Large intestine (tissue), 12 donors: ENCODE measurements around the gene NUTM2A. TPM values are rescaled to one million over a fixed set of nuclear protein-coding genes. Genes with fewer than 3 reads are reported as not detected.
"Not testable (repeated sequence)": the region's sequence is repeated elsewhere in the genome, so short reads cannot be mapped to it uniquely, and the experiment has no call there.

Experiments used
- DNase-seq, 2 donors: peaks; one replicate each; pipeline versions ENCODE4 v3.0.0 to v3.0.0-alpha.2; 2013
- H3K27ac ChIP-seq: one replicate; pipeline ENCODE4 v1.5.1; 2013; ENCODE audit warnings: low read length
- H3K27me3 ChIP-seq: 2 replicates; pipeline ENCODE4 v1.6.1; 2013; ENCODE audit warnings: low read length; ENCODE audit not compliant: control insufficient read depth, insufficient read depth
- H3K36me3 ChIP-seq: 2 replicates; pipeline ENCODE4 v1.6.1; 2013; ENCODE audit warnings: low read length; ENCODE audit not compliant: control insufficient read depth, insufficient read depth
- H3K4me1 ChIP-seq: one replicate; pipeline ENCODE4 v1.6.1; 2013; ENCODE audit warnings: low read length; ENCODE audit not compliant: control insufficient read depth, insufficient read depth
- H3K4me3 ChIP-seq: one replicate; pipeline ENCODE4 v1.5.1; 2013; ENCODE audit warnings: low read length
- H3K9me3 ChIP-seq: one replicate; pipeline ENCODE4 v1.6.1; 2013; ENCODE audit warnings: mild to moderate bottlenecking, low read depth, low read length, moderate library complexity; ENCODE audit not compliant: control insufficient read depth
- WGBS: methylation state at CpG from one replicate; pipeline ENCODE4 v1.1.5; 2013; ENCODE audit warnings: low lambda C conversion rate; ENCODE audit not compliant: insufficient coverage; 5-methylcytosine and 5-hydroxymethylcytosine counted together
- long read RNA-seq, 11 donors: transcript quantifications; one replicate each; lab custom pipeline, GENCODE V29; 2026
- polyA plus RNA-seq: library from polyadenylated mRNA; unstranded; fragments of 120-200 nt; gene quantifications from one replicate; pipeline ENCODE4 v1.2.1, GENCODE V29; 2013

NUTM2A gene
- polyA plus RNA-seq: 1.3 TPM
- long read RNA-seq, donor 1: 0 reads
- long read RNA-seq, donor 2, partial matches to known transcripts: 0 of 10 reads
- long read RNA-seq, donor 2, other reads (novel, unspliced or antisense): 10 of 10 reads
- long read RNA-seq, donor 3: 0 reads
- long read RNA-seq, donor 4: 0 reads
- long read RNA-seq, donor 5: 0 reads
- long read RNA-seq, donor 6, partial matches to known transcripts: 10 of 23 reads
- long read RNA-seq, donor 6, other reads (novel, unspliced or antisense): 12 of 23 reads
- long read RNA-seq, donor 7: 0 reads
- long read RNA-seq, donor 8, partial matches to known transcripts: 6 of 14 reads
- long read RNA-seq, donor 8, other reads (novel, unspliced or antisense): 8 of 14 reads
- long read RNA-seq, donor 9: 0 reads
- long read RNA-seq, donor 10, partial matches to known transcripts: 5 of 5 reads
- long read RNA-seq, donor 10, other reads (novel, unspliced or antisense): 0 of 5 reads
- long read RNA-seq, donor 11: 0 reads

GRCh38 chr10:87225148-87225547 is at the start of gene NUTM2A:
NUTM2A (plus strand) TSS chr10:87225448; CDS start chr10:87225831, 383 bp downstream.
- DNase-seq, H3K27ac ChIP-seq, H3K27me3 ChIP-seq, H3K4me3 ChIP-seq, H3K9me3 ChIP-seq, H3K4me1 ChIP-seq, H3K36me3 ChIP-seq: not testable (repeated sequence)
- WGBS: no CpG with 5 or more reads among the region's 3 CpGs

- H3K36me3 ChIP-seq, DNase-seq, H3K4me3 ChIP-seq, H3K4me1 ChIP-seq, H3K27me3 ChIP-seq, H3K9me3 ChIP-seq, H3K27ac ChIP-seq: not testable (repeated sequence)
- no CpG with 5 or more reads among the region's 3 CpGs for whole genome bisulfite sequencing
These were observed 47.7 kb upstream of the NUTM2A start for GRCh38 chr10:87177587-87177986.

DNA sequence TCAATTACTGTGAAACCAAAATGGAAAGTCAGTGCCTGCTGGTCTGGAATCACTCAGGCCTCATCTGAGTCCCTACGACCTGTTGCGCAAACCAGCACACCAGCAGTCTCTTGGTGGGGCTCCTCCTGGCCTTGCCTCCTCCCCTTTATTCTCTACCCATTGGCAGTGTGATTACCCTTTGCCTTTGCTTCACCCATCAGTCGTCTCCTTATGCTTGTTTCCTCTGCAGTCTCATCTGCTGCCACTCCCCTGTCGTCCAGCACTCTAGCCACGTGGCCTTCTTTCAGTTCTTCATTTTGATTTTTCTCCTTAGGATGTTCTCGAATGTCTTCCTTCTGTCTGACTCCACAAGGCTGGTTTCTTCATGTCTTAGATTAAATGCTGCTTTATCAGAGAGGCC is 40.8 kb upstream of the NUTM2A start:
- not testable (repeated sequence) for H3K27ac ChIP-seq, H3K27me3 ChIP-seq, H3K4me1 ChIP-seq, H3K4me3 ChIP-seq, H3K9me3 ChIP-seq
- H3K36me3 ChIP-seq: peaks cover 12% of the 10 kb centered on the region
- 92% methylated on average over 4 of the region's 6 CpGs for WGBS
- DNase-seq: peak; percentile 2

DNA sequence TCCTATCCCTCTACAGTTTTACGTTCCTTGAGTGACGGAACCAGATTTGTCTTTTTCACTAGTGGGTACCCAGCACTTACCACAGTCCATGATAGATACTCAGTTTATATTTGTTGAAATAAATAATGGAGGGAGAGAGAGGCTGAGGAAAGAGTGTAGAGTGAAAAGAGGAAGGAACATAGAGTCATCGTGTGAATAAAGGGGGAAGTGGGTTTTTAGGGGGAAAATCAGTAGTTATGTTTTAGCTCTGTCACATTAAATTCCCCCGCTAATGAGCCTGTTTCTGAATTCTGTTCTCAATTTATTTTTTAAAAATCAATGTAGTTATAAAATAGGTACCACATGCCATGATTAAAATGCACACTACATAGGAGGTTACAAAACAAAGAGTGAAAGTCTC is 39.2 kb upstream of the NUTM2A start:
- not testable (repeated sequence) for H3K27me3 ChIP-seq, H3K4me1 ChIP-seq, H3K4me3 ChIP-seq, H3K9me3 ChIP-seq, DNase-seq, H3K27ac ChIP-seq
- no CpG with 5 or more reads among the region's 4 CpGs for WGBS
- H3K36me3 ChIP-seq: peaks cover 12% of the 10 kb centered on the region

- H3K9me3 ChIP-seq, H3K4me3 ChIP-seq, DNase-seq, H3K27me3 ChIP-seq, H3K27ac ChIP-seq, H3K4me1 ChIP-seq: not testable (repeated sequence)
- H3K36me3 ChIP-seq: peaks cover 12% of the 10 kb centered on the region
- WGBS: 100% methylated on average over 1 of the region's 3 CpGs
These were observed 37.7 kb upstream of the NUTM2A start for GRCh38 chr10:87187573-87187972.

- WGBS: no CpG with 5 or more reads among the region's 3 CpGs
- H3K9me3 ChIP-seq: not testable (repeated sequence)
These were observed 33.4 kb upstream of the NUTM2A start for GRCh38 chr10:87191841-87192240.

GRCh38 chr10:87200924-87201323 is 24.3 kb upstream of the NUTM2A start:
- H3K4me1 ChIP-seq, H3K27ac ChIP-seq, H3K9me3 ChIP-seq, H3K4me3 ChIP-seq, H3K36me3 ChIP-seq, H3K27me3 ChIP-seq: not testable (repeated sequence)
- peak in 1 of 2 donors; percentile 14 for DNase-seq
- WGBS: 100% methylated on average over 1 of the region's 6 CpGs

More at GRCh38 chr10:87191841-87192240, 33.4 kb upstream of the NUTM2A start:
- not testable (repeated sequence) for H3K4me1 ChIP-seq, H3K27ac ChIP-seq, H3K27me3 ChIP-seq, DNase-seq, H3K4me3 ChIP-seq
- H3K36me3 ChIP-seq: peaks cover 12% of the 10 kb centered on the region

GRCh38 chr10:87204801-87205200 is 20.4 kb upstream of the NUTM2A start:
- not testable (repeated sequence) for H3K9me3 ChIP-seq, H3K4me3 ChIP-seq, DNase-seq, H3K36me3 ChIP-seq, H3K27ac ChIP-seq, H3K4me1 ChIP-seq, H3K27me3 ChIP-seq
- WGBS: no CpG with 5 or more reads among the region's 4 CpGs

- no CpG with 5 or more reads among the region's 4 CpGs for WGBS
- not testable (repeated sequence) for H3K27me3 ChIP-seq, H3K36me3 ChIP-seq, DNase-seq, H3K4me3 ChIP-seq, H3K27ac ChIP-seq, H3K4me1 ChIP-seq, H3K9me3 ChIP-seq
These were observed 18.3 kb upstream of the NUTM2A start for GRCh38 chr10:87206922-87207321.

GRCh38 chr10:87210309-87210708 is 14.9 kb upstream of the NUTM2A start:
- no CpG with 5 or more reads among the region's 5 CpGs for WGBS
- H3K36me3 ChIP-seq: not testable (repeated sequence)

DNA sequence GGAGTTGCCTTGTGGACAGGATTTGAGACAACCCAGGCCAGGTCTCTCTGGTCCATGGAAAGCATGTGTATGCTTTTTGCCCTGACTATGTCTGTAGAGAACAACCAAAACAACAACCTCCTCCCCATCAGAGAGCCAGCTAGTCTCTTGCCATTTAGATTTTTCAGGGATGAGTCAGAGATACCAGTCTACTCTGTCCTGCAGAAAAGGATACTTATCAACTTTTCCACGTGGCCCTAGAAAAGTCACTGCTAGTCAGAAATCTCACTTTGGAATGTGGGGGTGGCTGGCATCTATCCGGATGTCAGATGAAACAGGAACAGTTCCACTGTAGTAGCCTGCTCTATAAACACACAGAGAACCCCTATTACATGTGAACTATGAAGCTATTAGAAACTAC is 13.4 kb upstream of the NUTM2A start:
- not testable (repeated sequence) for H3K4me1 ChIP-seq, DNase-seq, H3K9me3 ChIP-seq, H3K4me3 ChIP-seq, H3K27ac ChIP-seq, H3K36me3 ChIP-seq, H3K27me3 ChIP-seq
- WGBS: no CpG with 5 or more reads among the region's 2 CpGs

More at GRCh38 chr10:87210309-87210708, 14.9 kb upstream of the NUTM2A start:
- not testable (repeated sequence) for DNase-seq, H3K27me3 ChIP-seq, H3K27ac ChIP-seq, H3K4me3 ChIP-seq, H3K4me1 ChIP-seq, H3K9me3 ChIP-seq
